HCT116 (cell line): ENCODE results near the gene FBN3. TPM values are rescaled to one million over a fixed set of nuclear protein-coding genes. Genes with fewer than 3 reads are reported as not detected.

Experiments
- ATAC-seq: fragments of 200-7000 bp; cut with Tn5 transposase; 2 replicates; pipeline ENCODE4 v1.9.1; 2020; ENCODE audit warnings: mild to moderate bottlenecking, moderate library complexity
- BruUV-seq: library from RNA; stranded (reverse); fragments of 400-500 nt; replicated peaks from 2 replicates; lab custom pipeline; 2021; lab: Mats Ljungman, UMichigan
- CTCF ChIA-PET: fragments of 300-600 bp; sonication (Branson Sonifier 250); formaldehyde crosslinking; loops from one replicate; lab custom pipeline; 2021; ENCODE audit warnings: antibody characterized with exemption; lab: Charles Lee
- POLR2A ChIA-PET: fragments of 300-600, 350-600 bp; sonication (Branson Sonifier 250); formaldehyde crosslinking; loops from one replicate; lab custom pipeline; 2021; ENCODE audit warnings: antibody characterized with exemption; lab: Charles Lee
- RAD21 ChIA-PET, 2 experiments: fragments of 300-600 bp; sonication (Branson Sonifier 250); formaldehyde crosslinking; loops; one replicate each; lab custom pipeline; 2023; ENCODE audit warnings: low total read pairs in 2 of 2; ENCODE audit not compliant: uncharacterized antibody in 2 of 2, unreplicated experiment in 2 of 2, low non-redundant PET in 1 of 2; lab: Charles Lee
- DNase-seq: peaks from one replicate; pipeline ENCODE4 v3.0.0-alpha.2; 2010; ENCODE audit warnings: low read depth, low spot score
- H2AFZ ChIP-seq: fragments of 200-600 bp; shearing (Covaris generic), sonication (generic); 2 replicates; pipeline ENCODE4 v1.6.1; 2017; ENCODE audit warnings: low read depth, mixed run types, mixed read lengths, antibody characterized with exemption, low read length; ENCODE audit not compliant: poor library complexity, severe bottlenecking
- H3K27ac ChIP-seq: 2 replicates; pipeline ENCODE4 v1.5.1; 2012; ENCODE audit warnings: low read depth, low read length
- H3K27me3 ChIP-seq: fragments of 200-600 bp; sonication (generic); 2 replicates; pipeline ENCODE4 v1.6.1; 2016; ENCODE audit warnings: mixed run types, low read length, mixed read lengths; ENCODE audit not compliant: insufficient read depth
- H3K36me3 ChIP-seq, 2 experiments: fragments of 200-500 bp in 1 of 2; fragments of 200-600 bp in 1 of 2; sonication (Bioruptor generic) in 1 of 2; sonication (generic) in 1 of 2; 2 replicates each; pipeline versions ENCODE4 v1.5.1 to v1.6.1; 2014 to 2016; ENCODE audit warnings: low read length in 2 of 2, inconsistent platforms in 1 of 2, mixed read lengths in 1 of 2, mixed run types in 1 of 2; ENCODE audit not compliant: insufficient read depth in 2 of 2, control insufficient read depth in 1 of 2
- H3K4me1 ChIP-seq, 2 experiments: fragments of 200-600 bp in 1 of 2; sonication (generic) in 1 of 2; 2 replicates each; pipeline versions ENCODE4 v1.5.1 to v1.6.1; 2012 to 2017; ENCODE audit warnings: low read length in 2 of 2, inconsistent platforms in 1 of 2, mild to moderate bottlenecking in 1 of 2, mixed read lengths in 1 of 2, mixed run types in 1 of 2, moderate library complexity in 1 of 2; ENCODE audit not compliant: insufficient read depth in 2 of 2, control insufficient read depth in 1 of 2
- H3K4me2 ChIP-seq: fragments of 200-600 bp; sonication (generic); 2 replicates; pipeline ENCODE4 v1.6.1; 2017; ENCODE audit warnings: mixed run types, low read length, mixed read lengths
- H3K4me3 ChIP-seq, 2 experiments: fragments of 200-600 bp in 1 of 2; sonication (generic) in 1 of 2; replicated peaks in 1 of 2; 2 replicates each; pipeline ENCODE4 v1.5.1; 2011 to 2016; ENCODE audit warnings: low read length in 2 of 2, control low read depth in 1 of 2, low read depth in 1 of 2, mild to moderate bottlenecking in 1 of 2, mixed read lengths in 1 of 2, mixed run types in 1 of 2
- H3K79me2 ChIP-seq: fragments of 200-600 bp; sonication (generic); 2 replicates; pipeline ENCODE4 v1.6.1; 2017; ENCODE audit warnings: mild to moderate bottlenecking, mixed run types, low read length, moderate library complexity, mixed read lengths; ENCODE audit not compliant: insufficient read depth
- H3K9ac ChIP-seq: fragments of 200-600 bp; sonication (generic); 2 replicates; pipeline ENCODE4 v1.6.1; 2016; ENCODE audit warnings: low read length, mixed read lengths
- H3K9me2 ChIP-seq: fragments of 200-600 bp; sonication (generic), shearing (Covaris generic); 2 replicates; pipeline ENCODE4 v1.6.1; 2017; ENCODE audit warnings: mixed run types, mild to moderate bottlenecking, moderate library complexity; ENCODE audit not compliant: insufficient read depth
- H3K9me3 ChIP-seq, 2 experiments: fragments of 200-500 bp in 1 of 2; fragments of 200-600 bp in 1 of 2; sonication (Bioruptor generic) in 1 of 2; sonication (generic) in 1 of 2; 2 replicates each; pipeline ENCODE4 v1.6.1; 2014 to 2017; ENCODE audit warnings: low read length in 2 of 2, mixed read lengths in 2 of 2, inconsistent platforms in 1 of 2, low read depth in 1 of 2, mild to moderate bottlenecking in 1 of 2, mixed run types in 1 of 2, moderate library complexity in 1 of 2; ENCODE audit not compliant: control insufficient read depth in 1 of 2, insufficient read depth in 1 of 2
- H4K20me1 ChIP-seq: fragments of 200-600 bp; sonication (generic), shearing (Covaris generic); 2 replicates; pipeline ENCODE4 v1.6.1; 2017; ENCODE audit warnings: mixed run types, mild to moderate bottlenecking, moderate library complexity; ENCODE audit not compliant: insufficient read depth
- CTCF ChIP-seq, 3 experiments: fragments of 200-600 bp in 1 of 3; sonication (generic) in 1 of 3; IDR thresholded peaks in 2 of 3; conservative IDR thresholded peaks in 1 of 3; 2 replicates each; pipeline ENCODE4 v1.5.1; 2012 to 2017; ENCODE audit warnings: low read depth in 2 of 3, low read length in 2 of 3, antibody characterized with exemption in 1 of 3, borderline replicate concordance in 1 of 3, control low read depth in 1 of 3, mild to moderate bottlenecking in 1 of 3, mixed read lengths in 1 of 3, mixed run types in 1 of 3, moderate library complexity in 1 of 3; ENCODE audit not compliant: insufficient read depth in 1 of 3
- EGR1 ChIP-seq: IDR thresholded peaks from 2 replicates; pipeline ENCODE4 v1.6.1; 2012; ENCODE audit warnings: low read depth
- EZH2 ChIP-seq: fragments of 200-600 bp; sonication (generic); IDR thresholded peaks from 2 replicates; pipeline ENCODE4 v1.6.1; 2017; ENCODE audit warnings: antibody characterized with exemption, mixed run types
- EZH2phosphoT487 ChIP-seq: fragments of 200-600 bp; IDR thresholded peaks from 2 replicates; pipeline ENCODE4 v1.6.1; 2018; ENCODE audit warnings: antibody characterized with exemption, borderline replicate concordance
- MAX ChIP-seq: IDR thresholded peaks from 2 replicates; pipeline ENCODE4 v1.6.1; 2012
- SRF ChIP-seq: IDR thresholded peaks from 2 replicates; pipeline ENCODE4 v1.6.1; 2012; ENCODE audit warnings: low read depth
- YY1 ChIP-seq: IDR thresholded peaks from 2 replicates; pipeline ENCODE4 v1.6.1; 2011; ENCODE audit warnings: low read length, low read depth, moderate library complexity, mild to moderate bottlenecking; ENCODE audit not compliant: insufficient replicate concordance; ENCODE audit errors: extremely low read depth
- ZBTB33 ChIP-seq: IDR thresholded peaks from 2 replicates; pipeline ENCODE4 v1.6.1; 2011; ENCODE audit warnings: mild to moderate bottlenecking, low read length, moderate library complexity; ENCODE audit not compliant: insufficient replicate concordance; ENCODE audit errors: extremely low read depth
- intact Hi-C: fragments of 100-400 bp; cut with micrococcal nuclease; formaldehyde crosslinking; loops from 2 replicates; pipeline ENCODE4 v1.10.0; 2022
- total RNA-seq: library from RNA; stranded (reverse); gene quantifications from one replicate; pipeline ENCODE4 v1.2.1, GENCODE V29; 2021; ENCODE audit not compliant: unreplicated experiment

The FBN3 gene
- total RNA-seq, 1 experiment from 2014 or later: 6.6 TPM

- intact Hi-C loops: no loop called here
- no peak overlapping the region for H3K27ac ChIP-seq
- no peak overlapping the region for H2AFZ ChIP-seq
- BruUV-seq: no TSS peak
- no peak for DNase-seq
- H3K4me2 ChIP-seq: no peak overlapping the region
- H3K9ac ChIP-seq: no peak overlapping the region
- no peaks in the 10 kb centered on the region for H3K79me2 ChIP-seq
- no peak for TF ChIP-seq CTCF (IDR thresholded peaks at IDR 0.05 in 2 of 3, conservative IDR thresholded peaks at IDR 0.05 in 1 of 3; ENCODE audit: borderline replicate concordance in 1 of 3, insufficient read depth in 1 of 3, low read depth in 2 of 3, low read length in 2 of 3)
- TF ChIP-seq EZH2: no peak
- no peak for TF ChIP-seq MAX
- TF ChIP-seq ZBTB33: no peak
- no peak for TF ChIP-seq SRF
- no peak for TF ChIP-seq EGR1
- TF ChIP-seq EZH2phosphoT487: no peak
- no peak for TF ChIP-seq YY1
- RAD21 ChIA-PET: no interaction called here
- POLR2A ChIA-PET: no interaction called here
- no peak overlapping the region for H3K4me3 ChIP-seq
- H3K9me3 ChIP-seq: no peaks in the 10 kb centered on the region
- H3K4me1 ChIP-seq: no peaks in the 10 kb centered on the region
- no peak for ATAC-seq
- CTCF ChIA-PET: no interaction called here
- H3K27me3 ChIP-seq: no peaks in the 10 kb centered on the region
- no peaks in the 10 kb centered on the region for H3K9me2 ChIP-seq
- no peaks in the 10 kb centered on the region for H3K36me3 ChIP-seq
- H4K20me1 ChIP-seq: no peaks in the 10 kb centered on the region
These were observed 42.0 kb downstream of the FBN3 start for GRCh38 chr19:8107301-8107903.
